Stomach (tissue), 4 donors: ENCODE data around the gene IQCE.

Source experiments
- POLR2A ChIP-seq, 4 donors: fragments of 450-650 bp; IDR thresholded peaks; one replicate each; pipeline ENCODE4 v1.6.1; 2016; ENCODE audit warnings: antibody characterized with exemption in 4 of 4, control low read depth in 2 of 4, mild to moderate bottlenecking in 1 of 4, moderate library complexity in 1 of 4
- TF ChIP-seq, protein P1 (sequence below), 7 experiments: fragments of 450-650 bp in 4 of 7; fragments of 200-600 bp in 3 of 7; sonication (generic) in 3 of 7; IDR thresholded peaks; one replicate each; pipeline ENCODE4 v1.5.1; 2016 to 2019; ENCODE audit warnings: antibody characterized with exemption in 7 of 7, control low read depth in 2 of 7, mild to moderate bottlenecking in 1 of 7

DNA sequence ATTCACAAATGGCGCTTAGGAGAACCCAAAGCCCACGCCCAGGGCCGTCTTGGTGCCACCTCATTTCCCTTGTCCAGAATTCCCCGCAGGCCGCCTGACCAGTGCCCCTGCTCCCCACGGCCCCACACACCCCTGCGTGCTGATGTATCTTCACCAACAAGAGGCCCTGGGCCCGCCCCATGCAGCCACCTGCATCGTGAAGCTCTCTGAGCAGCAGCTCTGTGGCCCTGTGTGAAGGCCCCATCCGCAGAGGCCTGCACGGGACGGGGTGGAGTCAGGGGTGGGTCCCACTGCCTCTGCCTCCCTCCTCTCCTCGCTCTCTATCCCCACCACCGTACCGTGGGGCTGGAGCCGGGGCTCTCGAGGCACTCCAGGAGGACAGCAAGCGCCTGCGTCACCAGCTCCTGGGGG, 18.1 kb upstream of the IQCE start:
- TF ChIP-seq, protein P1, sequence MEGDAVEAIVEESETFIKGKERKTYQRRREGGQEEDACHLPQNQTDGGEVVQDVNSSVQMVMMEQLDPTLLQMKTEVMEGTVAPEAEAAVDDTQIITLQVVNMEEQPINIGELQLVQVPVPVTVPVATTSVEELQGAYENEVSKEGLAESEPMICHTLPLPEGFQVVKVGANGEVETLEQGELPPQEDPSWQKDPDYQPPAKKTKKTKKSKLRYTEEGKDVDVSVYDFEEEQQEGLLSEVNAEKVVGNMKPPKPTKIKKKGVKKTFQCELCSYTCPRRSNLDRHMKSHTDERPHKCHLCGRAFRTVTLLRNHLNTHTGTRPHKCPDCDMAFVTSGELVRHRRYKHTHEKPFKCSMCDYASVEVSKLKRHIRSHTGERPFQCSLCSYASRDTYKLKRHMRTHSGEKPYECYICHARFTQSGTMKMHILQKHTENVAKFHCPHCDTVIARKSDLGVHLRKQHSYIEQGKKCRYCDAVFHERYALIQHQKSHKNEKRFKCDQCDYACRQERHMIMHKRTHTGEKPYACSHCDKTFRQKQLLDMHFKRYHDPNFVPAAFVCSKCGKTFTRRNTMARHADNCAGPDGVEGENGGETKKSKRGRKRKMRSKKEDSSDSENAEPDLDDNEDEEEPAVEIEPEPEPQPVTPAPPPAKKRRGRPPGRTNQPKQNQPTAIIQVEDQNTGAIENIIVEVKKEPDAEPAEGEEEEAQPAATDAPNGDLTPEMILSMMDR (IDR thresholded peaks at IDR 0.05) = no peak
- TF ChIP-seq POLR2A (IDR thresholded peaks at IDR 0.05) = no peak
